ENCODE results near the gene SLC12A9. TPM values are rescaled to one million over a fixed set of nuclear protein-coding genes. Genes with fewer than 3 reads are reported as not detected.

Gene SLC12A9
- total and polyA plus RNA-seq, 2 donors (not counting 1 experiment from before 2014, with no cell fraction given): 80.0 to 80.1 TPM

GRCh38 chr7:100803398-100804161 lies 48.9 kb upstream of the SLC12A9 start:
- intact Hi-C loops (cut with micrococcal nuclease): loop anchor here (1.0 to 5.0 kb wide), 4 partner anchors 34 to 274 kb away; partner anchors contain the start of genes POP7 and SLC12A9
- Mint-ChIP-seq H3K27ac (peak overlapping the region; percentile 86), H3K4me3 (peak overlapping the region; percentile 86), H3K27me3 (no peaks in the 10 kb centered on the region), H3K4me1 (peaks cover 38% of the 10 kb centered on the region), H3K9me3 (ENCODE audit: insufficient read depth) (no peaks in the 10 kb centered on the region)
- H3K9me3 ChIP-seq (ENCODE audit: control extremely low read depth in 1 of 3, control insufficient read depth in 2 of 3, insufficient read depth in 1 of 3, low read length in 2 of 3): no peaks in the 10 kb centered on the region
- peak overlapping the region; percentile 85 for H2AFZ ChIP-seq (ENCODE audit: insufficient read depth, low read depth, low read length, poor library complexity, severe bottlenecking)
- ATAC-seq (ENCODE audit: low read depth): peak; percentile 98
- H3K4me1 ChIP-seq (ENCODE audit: control insufficient read depth in 2 of 2, insufficient read depth in 2 of 2, low read length in 2 of 2): peaks cover 28 to 35% of the 10 kb centered on the region in 2 donors
- H3K27ac ChIP-seq (ENCODE audit: low read length in 2 of 2): peak overlapping the region; percentile 84 to 94
- no peak for TF ChIP-seq EZH2 (IDR thresholded peaks at IDR 0.05; ENCODE audit: borderline replicate concordance, insufficient read depth, low read depth, low read length, poor library complexity, severe bottlenecking)
- no peak for TF ChIP-seq CTCF (IDR thresholded peaks at IDR 0.05)
- DNase-seq: peak; percentile 90
- H3K4me2 ChIP-seq (replicated peaks; ENCODE audit: low read depth, low read length, poor library complexity, severe bottlenecking): peak overlapping the region; percentile 96
- peak overlapping the region; percentile 64 for H3K9ac ChIP-seq (ENCODE audit: low read length)
- H3K27me3 ChIP-seq (replicated peaks in 1 of 4; ENCODE audit: control extremely low read depth in 1 of 4, control insufficient read depth in 3 of 4, insufficient read depth in 4 of 4, low read length in 3 of 4): no peaks in the 10 kb centered on the region
- 18% methylated on average over 19 of the region's 19 CpGs for WGBS (ENCODE audit: insufficient coverage)
- no peaks in the 10 kb centered on the region for H4K20me1 ChIP-seq (ENCODE audit: control insufficient read depth, insufficient read depth, low read length, poor library complexity, severe bottlenecking)
- H3K79me2 ChIP-seq (ENCODE audit: control insufficient read depth, insufficient read depth, low read length): no peaks in the 10 kb centered on the region
- H3K4me3 ChIP-seq (ENCODE audit: control extremely low read depth in 1 of 5, extremely low read depth in 1 of 5, insufficient read depth in 1 of 5, low read depth in 2 of 5, low read length in 4 of 5): peak overlapping the region in 4 of 5 experiments; percentile 54 to 65 (median 56)
- no peaks in the 10 kb centered on the region for H3K36me3 ChIP-seq (replicated peaks in 1 of 2; ENCODE audit: control extremely low read depth in 1 of 2, control insufficient read depth in 1 of 2, extremely low read depth in 1 of 2, insufficient read depth in 2 of 2, low read length in 1 of 2)
- CTCF ChIA-PET: interaction anchor here (0.7 to 11.0 kb wide), 7 partner anchors 22 to 282 kb away, joined by 3 to 111 read pairs (median 3); partner anchors contain the start of genes SLC12A9, TRIM56 and UFSP1
- POLR2A ChIA-PET: interaction anchor here (0.6 to 1.5 kb wide), 7 partner anchors 12 to 587 kb away, joined by 3 to 8 read pairs (median 5); partner anchors contain the start of genes FBXO24, LRCH4, POP7 and SLC12A9

Measured in B cell (primary cell).